Ovary (tissue), 9 donors: ENCODE results near the gene FUT2. TPM values are rescaled to one million over a fixed set of nuclear protein-coding genes. Genes with fewer than 3 reads are reported as not detected.

Source experiments
- DNase-seq, 5 donors: peaks; one replicate each; pipeline ENCODE4 v3.0.0-alpha.2; 2019 to 2020
- H3K27ac ChIP-seq, 2 donors: fragments of 200-600 bp; one replicate each; pipeline versions ENCODE4 v1.5.1 to v1.8.0; 2019 to 2022
- H3K27me3 ChIP-seq: fragments of 200-600 bp; one replicate; pipeline ENCODE4 v1.8.0; 2022
- H3K36me3 ChIP-seq: fragments of 200-600 bp; sonication (generic); one replicate; pipeline ENCODE4 v1.5.1; 2019
- H3K4me1 ChIP-seq: one replicate; pipeline ENCODE4 v1.8.1; 2013; ENCODE audit warnings: mild to moderate bottlenecking, moderate library complexity; ENCODE audit not compliant: insufficient read depth
- H3K4me3 ChIP-seq: fragments of 200-600 bp; sonication (generic); one replicate; pipeline ENCODE4 v1.5.1; 2017
- H3K9me3 ChIP-seq, 2 donors: fragments of 200-600 bp in 1 of 2; sonication (generic) in 1 of 2; one replicate each; pipeline versions ENCODE4 v1.5.1 to v1.8.1; 2013 to 2019; ENCODE audit warnings: mild to moderate bottlenecking in 1 of 2, moderate library complexity in 1 of 2
- EP300 ChIP-seq: sonication (generic); formaldehyde crosslinking; IDR thresholded peaks from one replicate; pipeline ENCODE4 v1.6.1; 2017; ENCODE audit warnings: antibody characterized with exemption
- POLR2A ChIP-seq: fragments of 450-650 bp; IDR thresholded peaks from one replicate; pipeline ENCODE4 v1.6.1; 2017; ENCODE audit warnings: antibody characterized with exemption, mild to moderate bottlenecking, moderate library complexity
- whole genome bisulfite sequencing, 3 donors: extraction: QIAGEN DNeasy Blood & Tissue Kit in 1 of 3; methylation state at CpG; one replicate each; pipeline versions ENCODE4 v1.1.5 to v1.1.7; 2013 to 2017; 5-methylcytosine and 5-hydroxymethylcytosine counted together
- intact Hi-C, 4 donors: fragments of 100-400 bp; cut with DNase I; formaldehyde crosslinking; loops; one replicate each; pipeline versions ENCODE4 v1.11.0 to v1.15.1; 2022 to 2023
- polyA plus RNA-seq, 2 donors: library from polyadenylated mRNA; stranded (reverse); fragments of 200-250 nt in 1 of 2; fragments of 350-450 nt in 1 of 2; fragmentation: Illumina TruSeq in 1 of 2; extraction: RNeasy Lipid Tissue Mini Kit (QIAGEN cat#74804) in 1 of 2; gene quantifications; one replicate each; pipeline ENCODE4 v1.2.3, GENCODE V29; 2013 to 2014
- total RNA-seq, 7 donors: library from RNA; depleted of rRNA in 2 of 7; stranded (reverse); fragments of >200 nt in 2 of 7; fragmentation: NEBNext Ultra II Directional in 3 of 7; extraction: Animal tissue kit (Norgen Biotek cat#: 25700) in 3 of 7; gene quantifications; one replicate each; pipeline versions ENCODE4 v1.1.0 to v1.2.4, GENCODE V29; 2016 to 2023
- TF ChIP-seq, protein P1 (sequence below), 3 donors: fragments of 450-650 bp in 2 of 3; fragments of 200-600 bp in 1 of 3; IDR thresholded peaks; one replicate each; pipeline versions ENCODE4 v1.5.1 to v1.8.0; 2016 to 2022; ENCODE audit warnings: antibody characterized with exemption in 3 of 3, mild to moderate bottlenecking in 1 of 3
- donor health status: DM: no; HTN: no; CAD: no; lungs with moderate emphysema.
- donor health status: DM: no; HTN: no; CAD: no.
- donor health status: Bipolar disorder and iron deficiency.
- donor health status: DM: yes; HTN: yes; CAD: no.
- donor health status: DM: no; HTN: no; CAD: no.
- donor health status: DM: yes; HTN: yes; CAD: no.

FUT2 gene
- total and polyA plus RNA-seq, 9 donors = 0.10 to 2.5 (median 1.5) TPM; not detected in 2

DNA sequence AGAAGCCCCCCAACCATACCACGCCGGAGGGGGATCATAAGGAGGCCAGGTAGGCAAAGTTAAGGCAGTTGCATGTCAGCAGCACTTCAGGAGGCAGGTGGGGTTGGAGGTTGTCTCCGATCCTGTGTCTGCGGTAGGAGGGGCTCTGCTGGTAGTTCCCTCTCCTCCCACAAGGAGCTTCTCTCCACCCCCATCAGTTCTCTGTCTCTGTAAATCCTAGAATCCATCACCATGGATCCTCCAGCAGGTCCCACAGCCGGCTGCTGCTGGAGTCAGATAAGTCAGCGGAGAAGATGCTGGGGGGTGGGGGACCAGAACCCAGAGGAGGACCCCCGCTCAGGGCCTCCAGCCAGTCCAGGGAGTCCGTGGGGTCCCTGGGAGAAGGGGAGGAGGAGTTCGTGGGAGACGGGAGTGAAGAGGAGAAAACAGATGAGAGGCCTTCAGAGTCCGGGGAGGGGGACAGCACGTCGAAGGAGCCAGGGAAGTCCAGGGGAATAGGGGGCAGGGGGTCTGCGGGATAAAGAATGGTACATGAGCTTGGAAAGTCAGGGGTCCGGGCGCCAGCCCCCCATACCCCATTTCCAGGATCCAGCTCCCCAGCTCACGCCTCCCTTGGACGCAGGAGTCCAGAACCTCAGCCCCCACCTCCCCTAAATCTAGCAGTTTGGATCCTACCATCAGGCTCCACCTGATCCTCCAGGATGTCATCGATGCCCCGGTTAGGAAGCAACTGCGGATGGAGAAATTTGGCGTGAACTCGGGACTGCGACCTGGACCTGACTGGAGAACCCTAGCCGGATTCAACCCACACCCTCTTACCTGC, 17.5 kb downstream of the FUT2 start:
- Histone ChIP-seq H3K27me3 (no peaks in the 10 kb centered on the region), H3K27ac (peak overlapping the region in 1 of 2 donors; percentile 71), H3K4me1 (peaks cover 20% of the 10 kb centered on the region), H3K36me3 (no peaks in the 10 kb centered on the region), H3K9me3 (no peaks in the 10 kb centered on the region), H3K4me3 (peak overlapping the region; percentile 63)
- DNase-seq = peak in 3 of 5 donors; percentile 37 to 55 (median 54)
- TF ChIP-seq EP300 = no peak
- TF ChIP-seq POLR2A = no peak
- TF ChIP-seq, protein P1, sequence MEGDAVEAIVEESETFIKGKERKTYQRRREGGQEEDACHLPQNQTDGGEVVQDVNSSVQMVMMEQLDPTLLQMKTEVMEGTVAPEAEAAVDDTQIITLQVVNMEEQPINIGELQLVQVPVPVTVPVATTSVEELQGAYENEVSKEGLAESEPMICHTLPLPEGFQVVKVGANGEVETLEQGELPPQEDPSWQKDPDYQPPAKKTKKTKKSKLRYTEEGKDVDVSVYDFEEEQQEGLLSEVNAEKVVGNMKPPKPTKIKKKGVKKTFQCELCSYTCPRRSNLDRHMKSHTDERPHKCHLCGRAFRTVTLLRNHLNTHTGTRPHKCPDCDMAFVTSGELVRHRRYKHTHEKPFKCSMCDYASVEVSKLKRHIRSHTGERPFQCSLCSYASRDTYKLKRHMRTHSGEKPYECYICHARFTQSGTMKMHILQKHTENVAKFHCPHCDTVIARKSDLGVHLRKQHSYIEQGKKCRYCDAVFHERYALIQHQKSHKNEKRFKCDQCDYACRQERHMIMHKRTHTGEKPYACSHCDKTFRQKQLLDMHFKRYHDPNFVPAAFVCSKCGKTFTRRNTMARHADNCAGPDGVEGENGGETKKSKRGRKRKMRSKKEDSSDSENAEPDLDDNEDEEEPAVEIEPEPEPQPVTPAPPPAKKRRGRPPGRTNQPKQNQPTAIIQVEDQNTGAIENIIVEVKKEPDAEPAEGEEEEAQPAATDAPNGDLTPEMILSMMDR (IDR thresholded peaks at IDR 0.05) = no peak
- intact Hi-C loops = loop anchor here in 3 of 4 donors (2.0 to 10.0 kb wide), 3 partner anchors 36 to 68 kb away; partner anchors contain the start of gene CA11 (in 1 of the 3)
- WGBS, 3 donors = 14 to 17% (median 14%) methylated on average over 25 of the region's 25 CpGs

DNA sequence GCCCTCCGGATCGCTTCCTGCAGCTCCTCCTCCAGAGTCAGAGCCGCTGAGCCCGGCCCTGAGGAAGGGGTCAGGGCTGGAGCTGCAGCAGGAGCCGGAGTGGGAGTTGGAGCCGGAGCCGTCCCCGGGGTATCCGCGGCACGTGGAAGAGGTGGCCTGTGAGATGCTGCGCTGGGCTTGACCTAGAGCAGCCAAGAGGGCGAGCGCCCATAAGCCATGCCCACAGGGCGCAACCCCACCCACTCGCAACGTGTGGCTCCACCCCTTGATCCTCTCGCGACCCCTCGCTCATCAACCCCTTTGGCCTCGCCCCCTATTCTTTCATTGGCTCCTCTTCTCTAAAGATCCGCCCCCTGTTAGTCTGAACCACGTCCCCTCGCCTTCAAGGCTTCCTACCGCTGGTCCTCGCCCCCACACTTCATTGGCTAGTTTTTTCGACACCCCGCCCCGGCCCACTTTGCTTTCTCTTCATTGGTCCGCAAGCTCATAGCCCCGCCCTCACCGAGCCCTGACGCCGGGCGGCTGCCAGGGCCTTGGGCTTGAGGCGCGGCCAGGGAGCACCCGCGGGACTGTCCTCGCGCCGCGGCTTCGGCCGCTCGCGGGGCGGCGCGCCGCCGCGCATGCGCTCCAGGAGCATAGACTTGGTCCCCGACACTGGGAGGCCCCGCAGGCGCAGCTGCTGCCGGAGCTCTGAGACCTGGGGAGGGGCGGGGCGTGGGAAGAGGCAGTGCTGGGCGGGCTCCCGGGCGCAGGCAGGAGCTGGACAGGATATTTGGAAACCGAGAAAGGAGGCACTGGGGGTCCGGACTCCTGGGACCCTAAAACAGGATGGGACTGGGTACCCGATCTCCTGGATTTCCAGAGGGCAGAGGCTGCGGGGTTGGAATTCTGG, 18.3 kb downstream of the FUT2 start:
- DNase-seq = peak; percentile 99
- 0 to 1% (median 0%) methylated on average over 67 of the region's 67 CpGs for WGBS, 3 donors
- Histone ChIP-seq H3K4me3 (peak overlapping the region; percentile 63), H3K9me3 (no peaks in the 10 kb centered on the region), H3K36me3 (no peaks in the 10 kb centered on the region), H3K27me3 (no peaks in the 10 kb centered on the region), H3K27ac (peak overlapping the region; percentile 26 to 79), H3K4me1 (peaks cover 27% of the 10 kb centered on the region)
- TF ChIP-seq, protein P1 (IDR thresholded peaks at IDR 0.05) = no peak
- TF ChIP-seq EP300 (no peak), POLR2A (no peak)
- intact Hi-C loops = loop anchor here in 3 of 4 donors (2.0 to 10.0 kb wide), 3 partner anchors 37 to 69 kb away; partner anchors contain the start of gene CA11 (in 1 of the 3)

DNA sequence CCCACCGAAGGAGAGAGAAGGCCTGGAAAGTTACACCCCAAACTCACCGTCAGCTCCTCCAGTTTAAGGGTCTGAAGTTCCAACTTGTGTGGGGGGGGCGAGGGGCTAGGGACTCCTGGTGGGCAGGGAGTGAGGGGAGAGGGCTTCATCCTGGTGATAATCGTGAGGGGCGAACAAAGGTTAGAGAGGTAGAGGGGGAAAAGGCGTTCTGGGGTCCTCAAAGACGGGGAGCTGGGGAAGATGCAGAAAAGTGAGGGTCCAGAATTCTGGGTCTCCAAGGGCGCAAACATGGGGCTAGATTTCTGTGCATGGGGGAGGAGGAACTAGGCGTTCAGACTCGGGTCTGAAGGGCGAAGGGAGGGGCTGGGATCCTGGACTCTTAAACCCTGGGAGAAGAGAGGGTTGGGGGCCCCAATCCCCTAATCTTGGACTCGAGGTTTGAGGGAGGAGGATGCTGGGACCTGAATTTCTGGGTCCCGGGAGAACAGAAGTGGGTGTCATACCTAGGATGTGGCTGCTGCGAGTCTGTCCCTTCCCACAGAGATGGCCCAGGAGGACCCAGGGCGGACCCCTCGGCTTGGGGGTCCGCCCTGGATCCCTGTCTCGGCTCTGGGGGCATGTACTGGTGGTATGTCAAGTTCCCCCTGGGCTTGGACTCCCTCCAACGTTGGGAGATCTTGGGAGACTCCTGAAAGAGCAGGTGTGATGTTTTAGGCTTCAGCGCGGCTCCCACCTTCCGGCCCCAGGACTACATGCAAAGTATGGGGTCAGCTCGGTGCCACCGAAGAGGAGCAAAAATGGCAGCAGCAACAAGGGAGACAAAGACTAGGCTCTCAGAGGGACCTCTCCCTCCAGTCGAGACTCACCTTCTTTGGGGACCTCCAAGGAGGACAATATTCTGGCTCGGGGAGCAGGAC, 19.2 kb downstream of the FUT2 start:
- H3K4me1 ChIP-seq = peaks cover 35% of the 10 kb centered on the region
- intact Hi-C loops = loop anchor here in 2 of 4 donors (5.0 to 10.0 kb wide), 2 partner anchors 38 to 70 kb away; partner anchors contain the start of gene CA11 (in 1 of the 2)
- no peak for TF ChIP-seq EP300
- TF ChIP-seq POLR2A = no peak
- TF ChIP-seq, protein P1 (IDR thresholded peaks at IDR 0.05) = no peak

More for the DNA sequence above, 19.2 kb downstream of the FUT2 start:
- no peaks in the 10 kb centered on the region for H3K27me3 ChIP-seq
- peak overlapping the region; percentile 26 to 79 for H3K27ac ChIP-seq
- peak overlapping the region; percentile 35 for H3K4me3 ChIP-seq
- no peaks in the 10 kb centered on the region for H3K9me3 ChIP-seq
- peak; percentile 48 to 70 (median 58) for DNase-seq
- H3K36me3 ChIP-seq = no peaks in the 10 kb centered on the region
- WGBS, 3 donors = 29 to 37% (median 35%) methylated on average over 26 of the region's 26 CpGs
